ENCODE measurements around the gene NCR3LG1.

Gene NCR3LG1

GRCh38 chr11:17351510-17352176 lies at the start of gene NCR3LG1:
Gene NCR3LG1 (plus strand): TSS chr11:17351800. CDS start chr11:17351970, 170 bp downstream.
- in situ Hi-C loops (cut with HindIII; ENCODE audit: low sequenced_read_pairs): no loop called here

GRCh38 chr11:17313349-17314231 lies 38.0 kb upstream of the NCR3LG1 start:
- in situ Hi-C loops (cut with HindIII; ENCODE audit: low sequenced_read_pairs): no loop called here

- in situ Hi-C loops (cut with HindIII; ENCODE audit: low sequenced_read_pairs): no loop called here
These were observed 37.4 kb upstream of the NCR3LG1 start for GRCh38 chr11:17314232-17314547.

- in situ Hi-C loops (cut with HindIII; ENCODE audit: low sequenced_read_pairs): no loop called here
These were observed 36.6 kb upstream of the NCR3LG1 start for GRCh38 chr11:17314904-17315426.

GRCh38 chr11:17328871-17329494 lies 22.6 kb upstream of the NCR3LG1 start:
- in situ Hi-C loops (cut with HindIII; ENCODE audit: low sequenced_read_pairs): no loop called here

GRCh38 chr11:17331669-17332068 lies 19.9 kb upstream of the NCR3LG1 start:
- in situ Hi-C loops (cut with HindIII; ENCODE audit: low sequenced_read_pairs): no loop called here

GRCh38 chr11:17333799-17334586 lies 17.6 kb upstream of the NCR3LG1 start:
- in situ Hi-C loops (cut with HindIII; ENCODE audit: low sequenced_read_pairs): no loop called here

GRCh38 chr11:17343257-17343656 lies 8.3 kb upstream of the NCR3LG1 start:
- in situ Hi-C loops (cut with HindIII; ENCODE audit: low sequenced_read_pairs): no loop called here

- in situ Hi-C loops (cut with HindIII; ENCODE audit: low sequenced_read_pairs): no loop called here
These were observed 7.7 kb upstream of the NCR3LG1 start for GRCh38 chr11:17343907-17344306.

- in situ Hi-C loops (cut with HindIII; ENCODE audit: low sequenced_read_pairs): no loop called here
These were observed 3.9 kb upstream of the NCR3LG1 start for GRCh38 chr11:17347676-17348075.

GRCh38 chr11:17350455-17351171 lies 987 bp upstream of the NCR3LG1 start:
- in situ Hi-C loops (cut with HindIII; ENCODE audit: low sequenced_read_pairs): no loop called here

GRCh38 chr11:17351172-17351509 lies 459 bp upstream of the NCR3LG1 start:
- in situ Hi-C loops (cut with HindIII; ENCODE audit: low sequenced_read_pairs): no loop called here

- in situ Hi-C loops (cut with HindIII; ENCODE audit: low sequenced_read_pairs): no loop called here
These were observed 1.6 kb downstream of the NCR3LG1 start for GRCh38 chr11:17352950-17353820.

- in situ Hi-C loops (cut with HindIII; ENCODE audit: low sequenced_read_pairs): no loop called here
These were observed 2.4 kb downstream of the NCR3LG1 start for GRCh38 chr11:17353821-17354600.

- in situ Hi-C loops (cut with HindIII; ENCODE audit: low sequenced_read_pairs): no loop called here
These were observed 3.0 kb downstream of the NCR3LG1 start for GRCh38 chr11:17354601-17354991.

GRCh38 chr11:17366495-17366894 lies 14.9 kb downstream of the NCR3LG1 start:
- in situ Hi-C loops (cut with HindIII; ENCODE audit: low sequenced_read_pairs): no loop called here

GRCh38 chr11:17368551-17368950 lies 17.0 kb downstream of the NCR3LG1 start:
- in situ Hi-C loops (cut with HindIII; ENCODE audit: low sequenced_read_pairs): no loop called here

GRCh38 chr11:17369094-17369493 lies 17.5 kb downstream of the NCR3LG1 start:
- in situ Hi-C loops (cut with HindIII; ENCODE audit: low sequenced_read_pairs): no loop called here

Data from DLD1 (cell line).